ENCODE results near the gene POGZ.

Gene POGZ

GRCh38 chr1:151501474-151501873 is 42.2 kb upstream of the POGZ start:
- DNase-seq (ENCODE audit: low spot score): no peak

GRCh38 chr1:151499930-151500329 is 40.6 kb upstream of the POGZ start:
- no peak for TF ChIP-seq CTCF (IDR thresholded peaks at IDR 0.05; ENCODE audit: extremely low read depth, missing control alignments)
- DNase-seq (ENCODE audit: low spot score): no peak

More at GRCh38 chr1:151501474-151501873, 42.2 kb upstream of the POGZ start:
- no peak for TF ChIP-seq CTCF (IDR thresholded peaks at IDR 0.05; ENCODE audit: extremely low read depth, missing control alignments)

- no peak for DNase-seq (ENCODE audit: low spot score)
- no peak for TF ChIP-seq CTCF (IDR thresholded peaks at IDR 0.05; ENCODE audit: extremely low read depth, missing control alignments)
Observed at GRCh38 chr1:151499365-151499764, 40.1 kb upstream of the POGZ start.

- TF ChIP-seq CTCF (IDR thresholded peaks at IDR 0.05; ENCODE audit: extremely low read depth, missing control alignments): no peak
- DNase-seq (ENCODE audit: low spot score): no peak
Observed at GRCh38 chr1:151495316-151495715, 36.0 kb upstream of the POGZ start.

GRCh38 chr1:151494741-151495281 is 35.5 kb upstream of the POGZ start:
- no peak for DNase-seq (ENCODE audit: low spot score)
- no peak for TF ChIP-seq CTCF (IDR thresholded peaks at IDR 0.05; ENCODE audit: extremely low read depth, missing control alignments)

GRCh38 chr1:151493042-151493441 is 33.7 kb upstream of the POGZ start:
- TF ChIP-seq CTCF (IDR thresholded peaks at IDR 0.05; ENCODE audit: extremely low read depth, missing control alignments): no peak
- no peak for DNase-seq (ENCODE audit: low spot score)

GRCh38 chr1:151492120-151492519 is 32.8 kb upstream of the POGZ start:
- TF ChIP-seq CTCF (IDR thresholded peaks at IDR 0.05; ENCODE audit: extremely low read depth, missing control alignments): no peak

More at GRCh38 chr1:151492120-151492519, 32.8 kb upstream of the POGZ start:
- no peak for DNase-seq (ENCODE audit: low spot score)

Measured in GM20000 (cell line).